GM12873 (cell line): ENCODE data around the gene RASD1.

ENCODE experiments used
- TF ChIP-seq, protein P1 (sequence below): IDR thresholded peaks from 2 replicates; pipeline ENCODE4 v1.5.1; 2012; ENCODE audit warnings: low read depth, mild to moderate bottlenecking, moderate library complexity, low read length, control low read depth; ENCODE audit not compliant: insufficient read depth; ENCODE audit errors: missing control alignments

The RASD1 gene

DNA sequence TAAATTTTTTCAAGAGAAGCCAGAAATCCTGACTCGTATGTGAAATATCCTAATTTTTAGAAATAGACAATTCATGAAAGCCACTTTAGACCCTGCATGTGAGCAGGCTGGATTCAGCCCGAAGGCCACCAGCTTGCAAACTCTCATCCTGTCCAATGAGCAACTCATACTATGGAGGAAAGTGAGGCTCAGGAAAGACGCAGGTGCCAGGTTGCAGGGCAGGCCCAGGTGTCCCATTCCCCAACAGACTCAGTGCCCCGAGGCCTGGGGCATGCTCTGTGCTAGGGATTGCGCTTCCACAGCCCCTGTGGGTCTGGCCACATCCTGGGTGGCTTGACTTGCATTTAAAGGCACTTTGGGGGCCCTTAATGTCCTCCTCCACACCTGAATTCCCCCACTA lies 16.7 kb upstream of the RASD1 start:
- TF ChIP-seq, protein P1, sequence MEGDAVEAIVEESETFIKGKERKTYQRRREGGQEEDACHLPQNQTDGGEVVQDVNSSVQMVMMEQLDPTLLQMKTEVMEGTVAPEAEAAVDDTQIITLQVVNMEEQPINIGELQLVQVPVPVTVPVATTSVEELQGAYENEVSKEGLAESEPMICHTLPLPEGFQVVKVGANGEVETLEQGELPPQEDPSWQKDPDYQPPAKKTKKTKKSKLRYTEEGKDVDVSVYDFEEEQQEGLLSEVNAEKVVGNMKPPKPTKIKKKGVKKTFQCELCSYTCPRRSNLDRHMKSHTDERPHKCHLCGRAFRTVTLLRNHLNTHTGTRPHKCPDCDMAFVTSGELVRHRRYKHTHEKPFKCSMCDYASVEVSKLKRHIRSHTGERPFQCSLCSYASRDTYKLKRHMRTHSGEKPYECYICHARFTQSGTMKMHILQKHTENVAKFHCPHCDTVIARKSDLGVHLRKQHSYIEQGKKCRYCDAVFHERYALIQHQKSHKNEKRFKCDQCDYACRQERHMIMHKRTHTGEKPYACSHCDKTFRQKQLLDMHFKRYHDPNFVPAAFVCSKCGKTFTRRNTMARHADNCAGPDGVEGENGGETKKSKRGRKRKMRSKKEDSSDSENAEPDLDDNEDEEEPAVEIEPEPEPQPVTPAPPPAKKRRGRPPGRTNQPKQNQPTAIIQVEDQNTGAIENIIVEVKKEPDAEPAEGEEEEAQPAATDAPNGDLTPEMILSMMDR, result no peak

DNA sequence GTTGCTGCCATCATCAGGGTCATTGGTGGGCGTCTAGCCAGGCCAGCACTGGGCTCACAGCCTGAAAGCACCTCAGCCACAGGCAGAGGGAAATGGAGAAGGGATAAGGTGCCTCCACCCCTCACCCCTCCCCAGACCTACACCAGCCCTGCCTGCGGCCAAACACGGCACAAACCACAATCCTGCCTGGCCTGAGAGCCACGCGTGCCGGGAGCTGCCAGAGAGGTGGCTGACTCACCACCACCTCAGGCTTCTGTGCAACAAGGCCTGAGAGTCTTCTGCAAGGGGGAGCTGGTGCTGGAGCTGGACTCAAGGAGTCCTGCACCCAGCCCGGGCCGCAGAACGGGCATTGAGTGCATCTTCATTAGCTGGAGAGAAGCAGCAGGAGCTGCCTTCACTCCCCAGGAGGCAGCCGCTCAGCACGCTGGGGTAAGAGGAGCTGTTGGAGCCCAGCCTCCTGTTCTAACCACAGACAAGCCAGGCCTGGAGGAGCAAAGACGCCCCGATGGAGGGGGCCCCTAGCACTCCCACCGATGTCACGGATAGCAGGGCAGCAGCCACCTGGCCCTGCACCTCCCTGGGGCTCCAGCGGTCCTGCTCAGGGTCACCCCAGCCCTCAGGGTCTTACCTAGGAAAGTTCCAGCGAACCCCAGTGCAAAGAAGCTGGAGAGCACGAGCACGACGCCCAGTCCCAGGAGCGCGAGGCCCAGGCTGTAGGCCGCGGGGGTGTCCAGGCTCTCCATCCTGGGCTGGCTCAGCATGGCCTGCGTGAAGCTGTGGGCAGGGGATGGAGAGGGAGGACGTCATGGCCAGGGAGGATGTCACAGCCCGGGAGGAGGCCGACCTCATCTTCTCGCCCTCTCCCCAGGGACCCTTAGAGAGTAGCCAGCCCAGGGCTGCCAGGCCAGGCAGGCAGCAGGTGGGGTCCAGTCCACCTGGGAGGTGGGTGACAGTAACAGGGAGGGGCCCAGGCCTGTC lies 16.0 kb upstream of the RASD1 start:
- TF ChIP-seq, protein P1, result no peak

DNA sequence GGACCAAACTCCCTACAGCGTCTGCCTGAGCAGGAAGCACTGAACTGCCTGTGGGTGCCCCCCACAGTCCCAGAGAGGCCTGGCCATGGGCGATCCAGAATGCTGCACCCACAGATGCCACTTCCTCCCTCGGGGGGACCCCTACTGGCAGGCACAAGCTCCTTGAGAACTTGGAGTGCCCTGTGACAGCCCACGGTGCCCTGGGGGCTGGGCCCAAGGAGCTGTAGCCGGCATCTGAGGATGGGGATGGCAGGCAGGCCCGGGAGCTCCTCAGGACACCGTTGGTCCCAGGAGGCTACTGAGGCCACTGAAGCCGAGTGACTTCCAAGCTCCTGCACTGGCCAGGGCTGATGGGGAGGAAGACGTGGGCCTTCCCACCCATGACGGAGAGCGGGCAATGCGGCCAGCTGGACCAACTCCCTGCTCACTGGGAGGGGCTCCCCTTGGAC lies 15.1 kb upstream of the RASD1 start:
- TF ChIP-seq, protein P1, result no peak

DNA sequence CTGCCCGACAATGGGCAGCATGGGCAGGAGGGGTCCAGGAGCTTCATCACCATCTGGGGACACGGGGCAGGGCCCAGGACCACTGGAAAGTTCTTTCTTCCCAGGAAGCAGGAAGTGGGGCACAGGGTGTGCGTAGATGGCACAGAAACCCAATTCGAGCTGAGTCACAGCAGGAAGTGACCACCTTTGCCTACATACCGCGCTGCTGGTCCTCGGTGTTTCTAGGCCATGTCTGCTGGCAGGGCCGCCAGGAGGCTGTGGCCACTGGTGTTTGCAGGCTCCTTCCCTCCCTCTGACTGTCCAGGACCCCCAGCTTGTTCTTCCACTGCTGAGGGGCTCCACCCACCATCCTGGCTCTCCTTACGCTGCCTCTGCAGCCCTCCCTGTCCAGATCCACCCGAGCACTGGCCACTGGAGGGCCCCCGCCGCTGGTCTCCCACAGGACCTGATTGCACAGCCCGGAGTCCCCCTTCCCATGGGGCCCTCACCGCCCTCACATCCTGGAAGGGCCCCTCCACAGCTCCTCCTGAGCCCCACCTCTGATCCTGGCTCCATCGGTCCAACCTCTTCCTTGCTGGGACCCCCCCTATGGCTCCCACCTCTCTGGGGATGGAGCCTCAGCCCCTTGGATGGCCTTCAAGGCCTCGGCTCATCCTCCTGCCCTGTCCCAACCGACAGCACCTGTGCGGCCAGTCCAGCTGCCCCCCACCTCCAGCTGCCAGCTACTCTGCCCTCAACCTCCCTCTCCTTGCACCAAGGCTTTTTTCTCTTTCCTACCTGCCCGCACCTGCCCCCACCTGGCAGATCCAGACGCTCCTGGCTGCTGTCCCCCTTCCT lies 14.5 kb upstream of the RASD1 start:
- TF ChIP-seq, protein P1, result no peak

DNA sequence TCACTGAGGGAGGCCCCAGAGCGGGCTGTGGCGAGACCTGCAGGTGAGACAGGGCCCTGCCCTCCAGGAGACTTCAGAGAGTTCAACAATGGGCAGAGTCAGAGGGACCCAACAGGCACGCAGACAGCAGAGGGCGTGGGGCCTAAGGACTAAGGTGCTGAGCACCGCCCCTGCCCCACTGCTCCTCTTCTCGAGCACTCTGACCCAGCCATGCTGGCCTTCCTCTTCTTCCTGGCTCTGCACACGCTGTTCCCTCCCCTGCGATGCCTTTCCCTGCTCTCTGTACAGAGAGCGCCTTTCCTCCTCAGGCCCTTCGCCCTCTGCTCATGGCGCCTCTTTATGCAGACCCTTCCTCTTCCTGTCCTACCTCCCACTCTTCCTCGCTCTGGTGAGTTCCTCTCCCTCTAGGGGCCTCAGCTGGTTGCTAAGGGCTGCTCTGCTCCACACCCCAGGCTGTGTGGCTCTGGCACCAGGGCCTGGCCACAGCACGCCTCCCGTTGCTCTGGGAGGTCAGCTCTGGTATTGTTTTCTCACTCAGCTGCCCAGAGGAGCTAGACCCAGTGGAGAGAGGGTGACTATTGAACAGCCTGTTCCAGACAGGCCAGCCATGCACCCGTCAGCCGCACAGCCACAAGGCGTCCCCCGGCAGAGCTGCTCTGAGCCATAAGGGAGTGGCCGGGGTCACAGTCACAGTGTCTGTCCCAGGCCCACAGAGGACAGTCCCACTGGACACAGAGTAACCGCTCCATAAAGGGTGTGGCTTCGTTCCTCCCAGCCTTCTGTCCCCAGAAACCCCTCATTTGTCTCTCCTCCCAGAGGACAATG lies 13.6 kb upstream of the RASD1 start:
- TF ChIP-seq, protein P1, result no peak

DNA sequence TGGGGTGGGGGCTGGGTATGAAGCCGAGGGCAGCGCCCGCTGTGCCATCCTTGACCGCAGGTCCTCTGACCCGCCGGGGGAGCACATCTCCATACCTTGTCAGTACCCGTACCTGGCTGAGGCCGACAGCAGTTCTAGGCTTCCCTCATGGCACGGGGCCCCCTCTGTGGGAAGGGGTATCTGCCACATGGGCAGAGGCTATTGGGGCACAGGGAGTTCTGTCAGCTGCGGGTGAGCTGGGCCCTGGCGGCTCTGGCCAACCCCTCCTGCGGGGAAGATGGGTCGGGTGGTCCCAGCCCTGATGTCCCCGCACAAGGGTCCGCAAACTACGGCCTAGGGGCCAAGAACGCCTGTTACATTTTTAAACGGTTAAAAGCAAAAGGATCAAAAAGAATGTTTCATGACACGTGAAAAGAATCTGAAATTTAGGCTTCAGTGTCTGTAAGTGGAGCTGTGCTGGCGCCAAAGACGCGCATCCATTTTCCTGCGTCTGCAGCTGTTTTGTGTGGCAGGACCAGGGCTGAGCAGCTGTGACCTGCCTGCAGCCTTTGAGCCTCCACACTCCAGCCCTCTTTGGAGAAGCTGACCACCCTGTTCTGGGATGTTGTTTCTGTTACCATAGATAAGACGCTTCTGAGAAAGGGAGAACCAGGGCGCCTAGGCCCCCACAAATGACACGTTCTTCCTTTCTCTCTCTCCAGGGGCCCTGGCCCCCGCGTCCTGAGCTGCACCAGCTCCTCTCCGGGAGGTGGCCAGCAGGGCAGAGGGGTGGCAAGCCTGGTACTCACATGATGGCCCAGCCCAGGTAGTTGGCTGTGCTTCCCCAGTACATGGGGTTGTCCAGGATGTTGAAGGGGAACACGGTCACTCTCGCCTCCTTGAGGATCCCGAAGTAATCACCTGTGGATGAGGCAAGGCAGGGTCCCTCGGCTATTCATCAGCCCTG lies 12.7 kb upstream of the RASD1 start:
- TF ChIP-seq, protein P1, result no peak
